HepG2 (cell line): ENCODE data around the gene GRHL3. TPM values are rescaled to one million over a fixed set of nuclear protein-coding genes. Genes with fewer than 3 reads are reported as not detected.

Source experiments
- ATAC-seq: fragments of 200-7000 bp; cut with Tn5 transposase; 3 replicates; pipeline ENCODE4 v1.9.1; 2020; ENCODE audit warnings: mild to moderate bottlenecking, moderate library complexity
- BruUV-seq: library from RNA; stranded (reverse); fragments of 400-500 nt; replicated peaks from 2 replicates; lab custom pipeline; 2021; lab: Mats Ljungman, UMichigan
- CTCF ChIA-PET: fragments of 300-600 bp; formaldehyde crosslinking; extraction: SDS; loops from one replicate; lab custom pipeline; 2021; ENCODE audit warnings: low total read pairs, inconsistent platforms, low intra/inter-chr PET ratio; lab: Yijun Ruan, JAX
- POLR2A ChIA-PET: fragments of 350-600 bp; sonication (Branson Sonifier 250); formaldehyde crosslinking; loops from one replicate; lab custom pipeline; 2020; ENCODE audit warnings: antibody characterized with exemption, inconsistent platforms; lab: Yijun Ruan, JAX
- DNase-seq: peaks from one replicate; pipeline ENCODE4 v3.0.0-alpha.2; 2015; ENCODE audit warnings: low spot score
- FAIRE-seq: peaks from 3 replicates; lab custom pipeline; 2011; peaks lifted over from hg19 to GRCh38; lab: Jason Lieb, UNC
- H2AFZ ChIP-seq: one replicate; pipeline ENCODE4 v1.6.1; 2011; ENCODE audit warnings: low read length, inconsistent platforms
- H3K27ac ChIP-seq: fragments of 300-600 bp; 3 replicates; pipeline ENCODE4 v1.8.0; 2011; ENCODE audit warnings: mixed run types, mild to moderate bottlenecking, mixed read lengths, low read length, inconsistent platforms; ENCODE audit not compliant: insufficient read depth; ENCODE audit errors: extremely low read length
- H3K27me3 ChIP-seq, 2 experiments: fragments of 200-600 bp in 1 of 2; 2 replicates in 1 of 2; 3 replicates in 1 of 2; pipeline versions ENCODE4 v1.6.0 to v1.8.0; 2011; ENCODE audit warnings: low read length in 2 of 2, mild to moderate bottlenecking in 2 of 2, moderate library complexity in 2 of 2, inconsistent platforms in 1 of 2; ENCODE audit not compliant: insufficient read depth in 2 of 2, control insufficient read depth in 1 of 2
- H3K36me3 ChIP-seq, 2 experiments: fragments of 200-600 bp in 1 of 2; replicated peaks in 1 of 2; 2 replicates in 1 of 2; 3 replicates in 1 of 2; pipeline versions ENCODE4 v1.5.1 to v1.8.0; 2011; ENCODE audit warnings: low read length in 2 of 2, inconsistent platforms in 1 of 2; ENCODE audit not compliant: insufficient read depth in 2 of 2, control insufficient read depth in 1 of 2
- H3K4me1 ChIP-seq: 2 replicates; pipeline ENCODE4 v1.5.1; 2012; ENCODE audit warnings: low read length, inconsistent platforms; ENCODE audit not compliant: insufficient read depth
- H3K4me2 ChIP-seq: 2 replicates; pipeline ENCODE4 v1.6.0; 2011; ENCODE audit warnings: low read depth, low read length, inconsistent platforms
- H3K4me3 ChIP-seq, 3 experiments: fragments of 200-600 bp in 1 of 3; sonication (generic), shearing (Covaris generic) in 1 of 3; replicated peaks in 1 of 3; 2 replicates each; pipeline ENCODE4 v1.5.1; 2011 to 2016; ENCODE audit warnings: low read length in 3 of 3, inconsistent platforms in 2 of 3, low read depth in 2 of 3, mild to moderate bottlenecking in 2 of 3, control low read depth in 1 of 3, mixed read lengths in 1 of 3; ENCODE audit not compliant: insufficient read depth in 1 of 3
- H3K79me2 ChIP-seq: one replicate; pipeline ENCODE4 v1.6.1; 2011; ENCODE audit warnings: low read length, inconsistent platforms; ENCODE audit not compliant: insufficient read depth
- H3K9ac ChIP-seq: 2 replicates; pipeline ENCODE4 v1.6.0; 2011; ENCODE audit warnings: mild to moderate bottlenecking, low read depth, low read length, inconsistent platforms; ENCODE audit not compliant: insufficient read depth
- H3K9me3 ChIP-seq: 2 replicates; pipeline ENCODE4 v1.5.1; 2012; ENCODE audit warnings: mild to moderate bottlenecking, low read length
- H4K20me1 ChIP-seq: 2 replicates; pipeline ENCODE4 v1.6.0; 2011; ENCODE audit warnings: inconsistent platforms, mild to moderate bottlenecking, low read length, moderate library complexity; ENCODE audit not compliant: insufficient read depth
- BCLAF1 ChIP-seq: fragments of 450-650 bp; IDR thresholded peaks from 2 replicates; pipeline ENCODE4 v1.6.1; 2017; ENCODE audit warnings: mild to moderate bottlenecking
- CBFB ChIP-seq: sonication (generic); formaldehyde crosslinking; IDR thresholded peaks from 2 replicates; pipeline ENCODE4 v1.4.0; 2020; ENCODE audit warnings: missing genetic modification reagents
- CERS6 ChIP-seq: sonication (generic); formaldehyde crosslinking; IDR thresholded peaks from 2 replicates; pipeline ENCODE4 v1.5.0; 2020; ENCODE audit warnings: missing genetic modification reagents
- FOXK1 ChIP-seq: sonication (generic); formaldehyde crosslinking; IDR thresholded peaks from 2 replicates; pipeline ENCODE4 v1.4.0; 2020; ENCODE audit warnings: low read depth, missing genetic modification reagents, borderline replicate concordance
- HMGXB3 ChIP-seq: sonication (generic); formaldehyde crosslinking; IDR thresholded peaks from 2 replicates; pipeline ENCODE4 v1.4.0; 2020; ENCODE audit warnings: missing genetic modification reagents, borderline replicate concordance
- JUN ChIP-seq: sonication (generic); formaldehyde crosslinking; IDR thresholded peaks from 2 replicates; pipeline ENCODE4 v1.4.0; 2020; ENCODE audit warnings: mild to moderate bottlenecking, missing genetic modification reagents
- RXRA ChIP-seq: sonication (generic); formaldehyde crosslinking; IDR thresholded peaks from 2 replicates; pipeline ENCODE4 v1.5.1; 2020; ENCODE audit warnings: missing genetic modification reagents
- SP1 ChIP-seq, 2 experiments: fragments of 450-650 bp in 1 of 2; sonication (generic) in 1 of 2; formaldehyde crosslinking in 1 of 2; IDR thresholded peaks; 2 replicates each; pipeline versions ENCODE4 v1.4.0 to v1.6.1; 2016 to 2020; ENCODE audit warnings: missing genetic modification reagents in 1 of 2
- ZNF230 ChIP-seq: sonication (generic); formaldehyde crosslinking; IDR thresholded peaks from 2 replicates; pipeline ENCODE4 v1.4.0; 2020; ENCODE audit warnings: mild to moderate bottlenecking, missing genetic modification reagents
- ZNF335 ChIP-seq: sonication (generic); formaldehyde crosslinking; IDR thresholded peaks from 2 replicates; pipeline ENCODE4 v1.4.0; 2020; ENCODE audit warnings: missing genetic modification reagents
- WGBS: methylation state at CpG from one replicate; pipeline ENCODE4 v1.1.6; 2017; ENCODE audit warnings: low lambda C conversion rate; 5-methylcytosine and 5-hydroxymethylcytosine counted together
- in situ Hi-C: cut with HindIII; loops from 2 replicates; pipeline ENCODE4 v1.10.0; 2017; ENCODE audit warnings: low pct_unique_long_range_greater_than_20kb; ENCODE audit not compliant: extremely low pct_ligation_motif_present
- intact Hi-C: fragments of 100-400 bp; cut with micrococcal nuclease; formaldehyde crosslinking; loops from one replicate; pipeline ENCODE4 v1.10.0; 2022; ENCODE audit not compliant: unreplicated experiment
- polyA plus RNA-seq, 8 experiments: library from polyadenylated mRNA; depleted of rRNA in 3 of 8; stranded (reverse) in 7 of 8; unstranded in 1 of 8; fragments of >200 nt; fragmentation: Illumina TruSeq in 4 of 8; extraction: Trizol in 4 of 8; gene quantifications; 2 replicates each; pipeline versions ENCODE4 v1.2.1 to v1.2.3, GENCODE V29; 2011 to 2016; ENCODE audit warnings: low read depth in 4 of 8, missing spikeins in 1 of 8, mixed read lengths in 1 of 8; ENCODE audit not compliant: insufficient read depth in 1 of 8
- total RNA-seq, 5 experiments: library from RNA; depleted of rRNA; stranded (reverse); fragments of >200 nt; fragmentation: Illumina TruSeq; extraction: Trizol; gene quantifications; 2 replicates each; pipeline ENCODE4 v1.2.3, GENCODE V29; 2016; ENCODE audit warnings: low read depth in 1 of 5

GRHL3 gene
- total and polyA plus RNA-seq, 2 of the 13 experiments (the other 11 are each of a cell fraction or from before 2014, with no cell fraction given), result not detected

GRCh38 chr1:24299901-24300300, 19.3 kb upstream of the GRHL3 start:
- DNase-seq, result no peak
- no TSS peak for BruUV-seq
- no peak overlapping the region for H3K4me3 ChIP-seq
- TF ChIP-seq FOXK1, result no peak
- no peak for TF ChIP-seq BCLAF1
- TF ChIP-seq ZNF230 (CRISPR knock-in tag), result no peak
- TF ChIP-seq RXRA (CRISPR knock-in tag), result no peak
- no peak for TF ChIP-seq JUN (CRISPR knock-in tag)
- TF ChIP-seq HMGXB3 (CRISPR knock-in tag), result no peak
- TF ChIP-seq ZNF335 (CRISPR knock-in tag), result no peak
- no peak for TF ChIP-seq SP1 (IDR thresholded peaks at IDR 0.05)
- TF ChIP-seq SP1 (CRISPR knock-in tag; IDR thresholded peaks at IDR 0.05), result no peak
- no peak for TF ChIP-seq CERS6
- no peak for TF ChIP-seq CBFB (CRISPR knock-in tag)
- TF ChIP-seq, all 625 proteins: peak for 0
- FAIRE-seq (no peak), ATAC-seq (no peak)
- Histone ChIP-seq H3K27ac (no peak overlapping the region), H3K79me2 (no peaks in the 10 kb centered on the region), H2AFZ (no peak overlapping the region), H3K4me1 (0 out of 2 replicates have a peak, but pooled peaks cover 2% of the 10 kb centered on the region), H3K4me2 (no peak overlapping the region), H3K9me3 (no peaks in the 10 kb centered on the region), H3K36me3 (no peaks in the 10 kb centered on the region), H3K9ac (no peak overlapping the region), H4K20me1 (no peaks in the 10 kb centered on the region), H3K27me3 (peaks cover 1 to 45% of the 10 kb centered on the region in 2 experiments; a peak in 3 of 5 replicates)
- in situ Hi-C loops, result no loop called here
- intact Hi-C loops, result loop anchor here (10.0 kb wide), 1 partner anchor 95 kb away; no protein-coding TSS in a partner anchor
- 14% methylated on average over 6 of the region's 6 CpGs for WGBS
- POLR2A ChIA-PET, result no interaction called here
- CTCF ChIA-PET, result no interaction called here
